Keratinocyte (primary cell): ENCODE results near the gene AK2.

Experiments used
- EZH2 ChIP-seq: IDR thresholded peaks from one replicate; pipeline ENCODE4 v1.6.1; 2012; ENCODE audit warnings: inconsistent platforms, mild to moderate bottlenecking, low read length, moderate library complexity
- TF ChIP-seq, protein P1 (sequence below), 3 experiments: IDR thresholded peaks in 1 of 3; conservative IDR thresholded peaks in 1 of 3; optimal IDR thresholded peaks in 1 of 3; 2 replicates in 2 of 3; 3 replicates in 1 of 3; pipeline versions ENCODE3 to v1.5.1; 2011; ENCODE audit warnings: low read length in 3 of 3, mild to moderate bottlenecking in 3 of 3, moderate library complexity in 2 of 3, control low read depth in 1 of 3, inconsistent platforms in 1 of 3; ENCODE audit not compliant: insufficient read depth in 2 of 3; ENCODE audit errors: extremely low read depth in 1 of 3

DNA sequence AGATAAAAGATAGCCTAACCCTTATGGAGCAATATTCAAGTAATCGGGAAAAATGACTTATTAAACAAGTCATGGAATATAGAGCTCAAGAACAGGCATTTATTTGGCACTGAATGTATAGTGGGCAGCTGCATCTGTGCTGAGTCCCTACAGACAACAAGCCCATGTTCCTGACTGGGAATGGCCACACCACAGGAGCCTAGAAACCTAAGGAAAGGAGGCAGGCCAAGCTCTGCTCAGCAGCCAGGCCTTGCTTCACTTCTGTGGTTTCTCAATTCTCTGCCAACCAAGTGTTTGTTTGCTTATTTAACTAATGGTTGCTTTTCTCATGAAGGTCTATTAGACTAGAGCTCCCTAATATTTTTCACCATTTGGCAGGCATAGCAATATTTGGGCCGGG is 21.5 kb downstream of the AK2 start:
- TF ChIP-seq, protein P1, sequence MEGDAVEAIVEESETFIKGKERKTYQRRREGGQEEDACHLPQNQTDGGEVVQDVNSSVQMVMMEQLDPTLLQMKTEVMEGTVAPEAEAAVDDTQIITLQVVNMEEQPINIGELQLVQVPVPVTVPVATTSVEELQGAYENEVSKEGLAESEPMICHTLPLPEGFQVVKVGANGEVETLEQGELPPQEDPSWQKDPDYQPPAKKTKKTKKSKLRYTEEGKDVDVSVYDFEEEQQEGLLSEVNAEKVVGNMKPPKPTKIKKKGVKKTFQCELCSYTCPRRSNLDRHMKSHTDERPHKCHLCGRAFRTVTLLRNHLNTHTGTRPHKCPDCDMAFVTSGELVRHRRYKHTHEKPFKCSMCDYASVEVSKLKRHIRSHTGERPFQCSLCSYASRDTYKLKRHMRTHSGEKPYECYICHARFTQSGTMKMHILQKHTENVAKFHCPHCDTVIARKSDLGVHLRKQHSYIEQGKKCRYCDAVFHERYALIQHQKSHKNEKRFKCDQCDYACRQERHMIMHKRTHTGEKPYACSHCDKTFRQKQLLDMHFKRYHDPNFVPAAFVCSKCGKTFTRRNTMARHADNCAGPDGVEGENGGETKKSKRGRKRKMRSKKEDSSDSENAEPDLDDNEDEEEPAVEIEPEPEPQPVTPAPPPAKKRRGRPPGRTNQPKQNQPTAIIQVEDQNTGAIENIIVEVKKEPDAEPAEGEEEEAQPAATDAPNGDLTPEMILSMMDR (optimal IDR thresholded peaks at IDR 0.05 in 1 of 3, IDR thresholded peaks at IDR 0.05 in 1 of 3, conservative IDR thresholded peaks at IDR 0.05 in 1 of 3; ENCODE audit: extremely low read depth in 1 of 3, insufficient read depth in 2 of 3, low read length in 3 of 3) = no peak
- TF ChIP-seq EZH2 = no peak
